Peyer's patch (tissue), 4 donors: Measurements from ENCODE around the gene ENTPD8.

Experiments
- CTCF ChIP-seq, 6 experiments: fragments of 450-650 bp in 4 of 6; fragments of 200-600 bp in 2 of 6; sonication (generic) in 1 of 6; IDR thresholded peaks; one replicate each; pipeline ENCODE4 v1.5.1; 2017 to 2019; ENCODE audit warnings: antibody characterized with exemption in 6 of 6, mild to moderate bottlenecking in 3 of 6, moderate library complexity in 1 of 6
- POLR2A ChIP-seq, 2 donors: fragments of 450-650 bp; IDR thresholded peaks; one replicate each; pipeline ENCODE4 v1.5.1; 2017; ENCODE audit warnings: antibody characterized with exemption in 2 of 2, mild to moderate bottlenecking in 2 of 2, moderate library complexity in 2 of 2

DNA sequence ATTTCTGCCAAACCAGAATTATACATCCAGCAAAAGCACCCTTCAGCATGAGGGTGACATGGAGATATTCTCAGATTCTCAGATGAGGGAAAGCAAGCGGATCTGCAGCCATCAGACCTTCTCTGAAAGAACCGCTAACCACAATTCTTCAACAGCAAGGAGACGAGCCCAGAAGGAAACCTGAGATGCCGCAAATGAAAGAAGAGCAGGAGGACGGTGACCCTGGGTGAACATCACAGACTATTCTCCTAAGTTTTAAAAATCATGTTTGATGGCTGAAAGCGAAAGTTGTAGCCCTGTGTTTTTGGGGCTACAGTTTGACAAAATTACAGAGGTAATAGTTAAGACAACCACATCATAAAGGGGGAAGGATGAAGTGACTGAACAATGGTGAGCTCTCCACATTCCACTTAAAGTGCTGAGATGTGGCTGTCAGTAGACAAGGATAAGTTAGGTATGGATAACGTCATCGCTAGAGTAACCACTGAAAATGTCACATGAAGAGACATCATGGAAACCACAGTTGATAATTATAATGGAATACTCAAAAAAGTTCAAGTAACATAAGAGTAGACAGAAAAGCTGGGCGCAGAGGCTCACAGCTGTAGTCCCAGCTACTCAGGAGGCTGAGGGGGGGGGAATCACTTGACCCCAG lies 49.5 kb upstream of the ENTPD8 start:
- TF ChIP-seq CTCF (IDR thresholded peaks at IDR 0.05) (no peak), POLR2A (IDR thresholded peaks at IDR 0.05) (no peak)
